DMS114 treated with DMSO at 0.1 percent for 48 hours (cell line): ENCODE results near the gene DSPP.
"Not testable (repeated sequence)": the region's sequence is repeated elsewhere in the genome, so short reads cannot be mapped to it uniquely, and the experiment has no call there.

Source experiments
- DNase-seq: peaks from one replicate; lab custom pipeline; 2025; ENCODE audit not compliant: unreplicated experiment; lab: John Stamatoyannopoulos, UW

Gene DSPP

GRCh38 chr4:87608229-87608628 lies at the start of gene DSPP:
DSPP (plus strand) TSS chr4:87608529; CDS start chr4:87610909, 2,380 bp downstream.
- DNase-seq = no peak

- DNase-seq = no peak
Measured at GRCh38 chr4:87559090-87559837, 49.1 kb upstream of the DSPP start.

GRCh38 chr4:87560802-87561201 lies 47.5 kb upstream of the DSPP start:
- DNase-seq = no peak

- no peak for DNase-seq
Measured at GRCh38 chr4:87565746-87566145, 42.6 kb upstream of the DSPP start.

GRCh38 chr4:87566276-87566675 lies 42.1 kb upstream of the DSPP start:
- no peak for DNase-seq

GRCh38 chr4:87567191-87567590 lies 41.1 kb upstream of the DSPP start:
- no peak for DNase-seq

GRCh38 chr4:87570290-87570805 lies 38.0 kb upstream of the DSPP start:
- DNase-seq = no peak

- not testable (repeated sequence) for DNase-seq
Measured at GRCh38 chr4:87574376-87574775, 34.0 kb upstream of the DSPP start.

- DNase-seq = no peak
Measured at GRCh38 chr4:87574996-87575395, 33.3 kb upstream of the DSPP start.

GRCh38 chr4:87575408-87575807 lies 32.9 kb upstream of the DSPP start:
- no peak for DNase-seq

- no peak for DNase-seq
Measured at GRCh38 chr4:87575983-87576382, 32.3 kb upstream of the DSPP start.

- no peak for DNase-seq
Measured at GRCh38 chr4:87579478-87579877, 28.9 kb upstream of the DSPP start.

GRCh38 chr4:87580057-87580456 lies 28.3 kb upstream of the DSPP start:
- DNase-seq = no peak

GRCh38 chr4:87584222-87584908 lies 24.0 kb upstream of the DSPP start:
- no peak for DNase-seq

- no peak for DNase-seq
Measured at GRCh38 chr4:87589531-87589930, 18.8 kb upstream of the DSPP start.

- DNase-seq = no peak
Measured at GRCh38 chr4:87592124-87592523, 16.2 kb upstream of the DSPP start.

- no peak for DNase-seq
Measured at GRCh38 chr4:87601361-87601760, 7.0 kb upstream of the DSPP start.

- no peak for DNase-seq
Measured at GRCh38 chr4:87614292-87614890, 6.1 kb downstream of the DSPP start.

- no peak for DNase-seq
Measured at GRCh38 chr4:87616268-87616667, 7.9 kb downstream of the DSPP start.

GRCh38 chr4:87620086-87620485 lies 11.8 kb downstream of the DSPP start:
- DNase-seq = no peak

- DNase-seq = no peak
Measured at GRCh38 chr4:87620491-87620890, 12.2 kb downstream of the DSPP start.

- no peak for DNase-seq
Measured at GRCh38 chr4:87622303-87622702, 14.0 kb downstream of the DSPP start.
